ENCODE results near the gene SLC6A6. TPM values are rescaled to one million over a fixed set of nuclear protein-coding genes. Genes with fewer than 3 reads are reported as not detected.

Gene SLC6A6
- total and polyA plus RNA-seq, 2 experiments from 2014 or later = 27.5 to 150 TPM

DNA sequence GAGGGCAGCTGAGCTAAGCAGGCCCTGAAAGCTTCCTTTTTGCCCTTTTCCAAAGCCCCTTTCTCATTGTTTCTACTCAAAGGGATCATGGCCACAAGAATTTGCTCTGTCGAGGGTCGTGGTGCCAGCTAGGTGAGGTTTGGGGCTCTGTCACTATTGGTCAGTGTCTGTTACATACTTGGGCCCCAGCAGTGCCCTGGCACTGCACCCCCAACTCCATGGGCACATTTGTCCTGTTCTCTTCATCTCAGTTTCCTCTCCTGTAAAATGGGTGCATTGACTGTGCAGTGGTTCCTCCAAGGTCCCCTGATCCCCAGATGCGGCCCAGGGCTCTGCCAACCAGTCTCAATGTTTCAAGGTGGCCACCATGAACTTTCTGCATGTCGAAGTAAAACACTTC, 62.1 kb downstream of the SLC6A6 start:
- TF ChIP-seq JUNB (IDR thresholded peaks at IDR 0.05; ENCODE audit: unreplicated experiment) (no peak), EZH2 (IDR thresholded peaks at IDR 0.05; ENCODE audit: low read depth, unreplicated experiment) (no peak), POLR2AphosphoS5 (IDR thresholded peaks at IDR 0.05; ENCODE audit: low read depth) (no peak), EZH2phosphoT487 (IDR thresholded peaks at IDR 0.05; ENCODE audit: unreplicated experiment) (no peak), ZNF114 (CRISPR knock-in tag; IDR thresholded peaks at IDR 0.05) (no peak), ZNF331 (CRISPR knock-in tag; IDR thresholded peaks at IDR 0.05; ENCODE audit: low read depth) (no peak), NANOG (IDR thresholded peaks at IDR 0.05; ENCODE audit: borderline replicate concordance) (no peak), CREB1 (CRISPR knock-in tag; IDR thresholded peaks at IDR 0.05; ENCODE audit: low read depth) (no peak), STAT1 (IDR thresholded peaks at IDR 0.05; ENCODE audit: unreplicated experiment) (no peak)
- TF ChIP-seq, protein P1, sequence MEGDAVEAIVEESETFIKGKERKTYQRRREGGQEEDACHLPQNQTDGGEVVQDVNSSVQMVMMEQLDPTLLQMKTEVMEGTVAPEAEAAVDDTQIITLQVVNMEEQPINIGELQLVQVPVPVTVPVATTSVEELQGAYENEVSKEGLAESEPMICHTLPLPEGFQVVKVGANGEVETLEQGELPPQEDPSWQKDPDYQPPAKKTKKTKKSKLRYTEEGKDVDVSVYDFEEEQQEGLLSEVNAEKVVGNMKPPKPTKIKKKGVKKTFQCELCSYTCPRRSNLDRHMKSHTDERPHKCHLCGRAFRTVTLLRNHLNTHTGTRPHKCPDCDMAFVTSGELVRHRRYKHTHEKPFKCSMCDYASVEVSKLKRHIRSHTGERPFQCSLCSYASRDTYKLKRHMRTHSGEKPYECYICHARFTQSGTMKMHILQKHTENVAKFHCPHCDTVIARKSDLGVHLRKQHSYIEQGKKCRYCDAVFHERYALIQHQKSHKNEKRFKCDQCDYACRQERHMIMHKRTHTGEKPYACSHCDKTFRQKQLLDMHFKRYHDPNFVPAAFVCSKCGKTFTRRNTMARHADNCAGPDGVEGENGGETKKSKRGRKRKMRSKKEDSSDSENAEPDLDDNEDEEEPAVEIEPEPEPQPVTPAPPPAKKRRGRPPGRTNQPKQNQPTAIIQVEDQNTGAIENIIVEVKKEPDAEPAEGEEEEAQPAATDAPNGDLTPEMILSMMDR (conservative IDR thresholded peaks at IDR 0.05; ENCODE audit: low read depth in 2 of 2) = no peak
- TF ChIP-seq, protein P2, sequence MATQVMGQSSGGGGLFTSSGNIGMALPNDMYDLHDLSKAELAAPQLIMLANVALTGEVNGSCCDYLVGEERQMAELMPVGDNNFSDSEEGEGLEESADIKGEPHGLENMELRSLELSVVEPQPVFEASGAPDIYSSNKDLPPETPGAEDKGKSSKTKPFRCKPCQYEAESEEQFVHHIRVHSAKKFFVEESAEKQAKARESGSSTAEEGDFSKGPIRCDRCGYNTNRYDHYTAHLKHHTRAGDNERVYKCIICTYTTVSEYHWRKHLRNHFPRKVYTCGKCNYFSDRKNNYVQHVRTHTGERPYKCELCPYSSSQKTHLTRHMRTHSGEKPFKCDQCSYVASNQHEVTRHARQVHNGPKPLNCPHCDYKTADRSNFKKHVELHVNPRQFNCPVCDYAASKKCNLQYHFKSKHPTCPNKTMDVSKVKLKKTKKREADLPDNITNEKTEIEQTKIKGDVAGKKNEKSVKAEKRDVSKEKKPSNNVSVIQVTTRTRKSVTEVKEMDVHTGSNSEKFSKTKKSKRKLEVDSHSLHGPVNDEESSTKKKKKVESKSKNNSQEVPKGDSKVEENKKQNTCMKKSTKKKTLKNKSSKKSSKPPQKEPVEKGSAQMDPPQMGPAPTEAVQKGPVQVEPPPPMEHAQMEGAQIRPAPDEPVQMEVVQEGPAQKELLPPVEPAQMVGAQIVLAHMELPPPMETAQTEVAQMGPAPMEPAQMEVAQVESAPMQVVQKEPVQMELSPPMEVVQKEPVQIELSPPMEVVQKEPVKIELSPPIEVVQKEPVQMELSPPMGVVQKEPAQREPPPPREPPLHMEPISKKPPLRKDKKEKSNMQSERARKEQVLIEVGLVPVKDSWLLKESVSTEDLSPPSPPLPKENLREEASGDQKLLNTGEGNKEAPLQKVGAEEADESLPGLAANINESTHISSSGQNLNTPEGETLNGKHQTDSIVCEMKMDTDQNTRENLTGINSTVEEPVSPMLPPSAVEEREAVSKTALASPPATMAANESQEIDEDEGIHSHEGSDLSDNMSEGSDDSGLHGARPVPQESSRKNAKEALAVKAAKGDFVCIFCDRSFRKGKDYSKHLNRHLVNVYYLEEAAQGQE (IDR thresholded peaks at IDR 0.05; ENCODE audit: unreplicated experiment) = no peak
- TF ChIP-seq, protein P3, sequence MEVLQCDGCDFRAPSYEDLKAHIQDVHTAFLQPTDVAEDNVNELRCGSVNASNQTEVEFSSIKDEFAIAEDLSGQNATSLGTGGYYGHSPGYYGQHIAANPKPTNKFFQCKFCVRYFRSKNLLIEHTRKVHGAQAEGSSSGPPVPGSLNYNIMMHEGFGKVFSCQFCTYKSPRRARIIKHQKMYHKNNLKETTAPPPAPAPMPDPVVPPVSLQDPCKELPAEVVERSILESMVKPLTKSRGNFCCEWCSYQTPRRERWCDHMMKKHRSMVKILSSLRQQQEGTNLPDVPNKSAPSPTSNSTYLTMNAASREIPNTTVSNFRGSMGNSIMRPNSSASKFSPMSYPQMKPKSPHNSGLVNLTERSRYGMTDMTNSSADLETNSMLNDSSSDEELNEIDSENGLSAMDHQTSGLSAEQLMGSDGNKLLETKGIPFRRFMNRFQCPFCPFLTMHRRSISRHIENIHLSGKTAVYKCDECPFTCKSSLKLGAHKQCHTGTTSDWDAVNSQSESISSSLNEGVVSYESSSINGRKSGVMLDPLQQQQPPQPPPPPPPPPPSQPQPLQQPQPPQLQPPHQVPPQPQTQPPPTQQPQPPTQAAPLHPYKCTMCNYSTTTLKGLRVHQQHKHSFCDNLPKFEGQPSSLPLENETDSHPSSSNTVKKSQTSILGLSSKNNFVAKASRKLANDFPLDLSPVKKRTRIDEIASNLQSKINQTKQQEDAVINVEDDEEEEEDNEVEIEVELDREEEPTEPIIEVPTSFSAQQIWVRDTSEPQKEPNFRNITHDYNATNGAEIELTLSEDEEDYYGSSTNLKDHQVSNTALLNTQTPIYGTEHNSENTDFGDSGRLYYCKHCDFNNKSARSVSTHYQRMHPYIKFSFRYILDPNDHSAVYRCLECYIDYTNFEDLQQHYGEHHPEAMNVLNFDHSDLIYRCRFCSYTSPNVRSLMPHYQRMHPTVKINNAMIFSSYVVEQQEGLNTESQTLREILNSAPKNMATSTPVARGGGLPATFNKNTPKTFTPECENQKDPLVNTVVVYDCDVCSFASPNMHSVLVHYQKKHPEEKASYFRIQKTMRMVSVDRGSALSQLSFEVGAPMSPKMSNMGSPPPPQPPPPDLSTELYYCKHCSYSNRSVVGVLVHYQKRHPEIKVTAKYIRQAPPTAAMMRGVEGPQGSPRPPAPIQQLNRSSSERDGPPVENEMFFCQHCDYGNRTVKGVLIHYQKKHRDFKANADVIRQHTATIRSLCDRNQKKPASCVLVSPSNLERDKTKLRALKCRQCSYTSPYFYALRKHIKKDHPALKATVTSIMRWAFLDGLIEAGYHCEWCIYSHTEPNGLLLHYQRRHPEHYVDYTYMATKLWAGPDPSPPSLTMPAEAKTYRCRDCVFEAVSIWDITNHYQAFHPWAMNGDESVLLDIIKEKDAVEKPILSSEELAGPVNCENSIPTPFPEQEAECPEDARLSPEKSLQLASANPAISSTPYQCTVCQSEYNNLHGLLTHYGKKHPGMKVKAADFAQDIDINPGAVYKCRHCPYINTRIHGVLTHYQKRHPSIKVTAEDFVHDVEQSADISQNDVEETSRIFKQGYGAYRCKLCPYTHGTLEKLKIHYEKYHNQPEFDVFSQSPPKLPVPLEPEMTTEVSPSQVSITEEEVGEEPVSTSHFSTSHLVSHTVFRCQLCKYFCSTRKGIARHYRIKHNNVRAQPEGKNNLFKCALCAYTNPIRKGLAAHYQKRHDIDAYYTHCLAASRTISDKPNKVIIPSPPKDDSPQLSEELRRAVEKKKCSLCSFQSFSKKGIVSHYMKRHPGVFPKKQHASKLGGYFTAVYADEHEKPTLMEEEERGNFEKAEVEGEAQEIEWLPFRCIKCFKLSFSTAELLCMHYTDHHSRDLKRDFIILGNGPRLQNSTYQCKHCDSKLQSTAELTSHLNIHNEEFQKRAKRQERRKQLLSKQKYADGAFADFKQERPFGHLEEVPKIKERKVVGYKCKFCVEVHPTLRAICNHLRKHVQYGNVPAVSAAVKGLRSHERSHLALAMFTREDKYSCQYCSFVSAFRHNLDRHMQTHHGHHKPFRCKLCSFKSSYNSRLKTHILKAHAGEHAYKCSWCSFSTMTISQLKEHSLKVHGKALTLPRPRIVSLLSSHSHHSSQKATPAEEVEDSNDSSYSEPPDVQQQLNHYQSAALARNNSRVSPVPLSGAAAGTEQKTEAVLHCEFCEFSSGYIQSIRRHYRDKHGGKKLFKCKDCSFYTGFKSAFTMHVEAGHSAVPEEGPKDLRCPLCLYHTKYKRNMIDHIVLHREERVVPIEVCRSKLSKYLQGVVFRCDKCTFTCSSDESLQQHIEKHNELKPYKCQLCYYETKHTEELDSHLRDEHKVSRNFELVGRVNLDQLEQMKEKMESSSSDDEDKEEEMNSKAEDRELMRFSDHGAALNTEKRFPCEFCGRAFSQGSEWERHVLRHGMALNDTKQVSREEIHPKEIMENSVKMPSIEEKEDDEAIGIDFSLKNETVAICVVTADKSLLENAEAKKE (CRISPR knock-in tag; IDR thresholded peaks at IDR 0.05) = no peak
- TF ChIP-seq, protein P4, sequence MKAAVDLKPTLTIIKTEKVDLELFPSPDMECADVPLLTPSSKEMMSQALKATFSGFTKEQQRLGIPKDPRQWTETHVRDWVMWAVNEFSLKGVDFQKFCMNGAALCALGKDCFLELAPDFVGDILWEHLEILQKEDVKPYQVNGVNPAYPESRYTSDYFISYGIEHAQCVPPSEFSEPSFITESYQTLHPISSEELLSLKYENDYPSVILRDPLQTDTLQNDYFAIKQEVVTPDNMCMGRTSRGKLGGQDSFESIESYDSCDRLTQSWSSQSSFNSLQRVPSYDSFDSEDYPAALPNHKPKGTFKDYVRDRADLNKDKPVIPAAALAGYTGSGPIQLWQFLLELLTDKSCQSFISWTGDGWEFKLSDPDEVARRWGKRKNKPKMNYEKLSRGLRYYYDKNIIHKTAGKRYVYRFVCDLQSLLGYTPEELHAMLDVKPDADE (IDR thresholded peaks at IDR 0.05) = no peak
- Histone ChIP-seq H3K27ac (ENCODE audit: low read depth) (no peak overlapping the region), H3K27me3 (ENCODE audit: insufficient read depth) (no peaks in the 10 kb centered on the region), H3K4me1 (ENCODE audit: insufficient read depth) (no peaks in the 10 kb centered on the region), H3K9me2 (ENCODE audit: insufficient read depth) (no peaks in the 10 kb centered on the region), H3K4me3 (no peak overlapping the region), H3K79me2 (replicated peaks; ENCODE audit: insufficient read depth) (no peaks in the 10 kb centered on the region), H4K20me1 (replicated peaks; ENCODE audit: insufficient read depth) (peaks cover 8% of the 10 kb centered on the region), H3F3A (replicated peaks; ENCODE audit: low read depth) (0 out of 2 replicates have a peak, but pooled peaks cover 13% of the 10 kb centered on the region), H2AFZ (no peak overlapping the region), H3K4me2 (no peak overlapping the region), H3K36me3 (ENCODE audit: insufficient read depth) (peaks cover 5% of the 10 kb centered on the region)
- ATAC-seq (no peak), DNase-seq (ENCODE audit: low spot score) (no peak)
- Mint-ChIP-seq H3K36me3 (ENCODE audit: low read depth) (peaks cover 50% of the 10 kb centered on the region), H3K9me3 (no peaks in the 10 kb centered on the region), H3K4me1 (peaks cover 10% of the 10 kb centered on the region), H3K4me3 (no peak overlapping the region), H3K27ac (no peak overlapping the region), H3K27me3 (ENCODE audit: insufficient read depth, low read depth, poor library complexity) (peaks cover 7% of the 10 kb centered on the region)

All from GM23338 (cell line).